Ishikawa (cell line): ENCODE results near the gene MTA1.

ENCODE experiments used
- CEBPB ChIP-seq: IDR thresholded peaks from 2 replicates; pipeline ENCODE4 v1.6.1; 2012
- CREB1 ChIP-seq: IDR thresholded peaks from 2 replicates; pipeline ENCODE4 v1.6.1; 2012; ENCODE audit warnings: low read depth
- EGR1 ChIP-seq: IDR thresholded peaks from 2 replicates; pipeline ENCODE4 v1.6.1; 2012
- EP300 ChIP-seq: IDR thresholded peaks from 2 replicates; pipeline ENCODE4 v1.6.1; 2012; ENCODE audit warnings: borderline replicate concordance
- FOXM1 ChIP-seq: IDR thresholded peaks from 2 replicates; pipeline ENCODE4 v1.6.1; 2012; ENCODE audit warnings: low read depth, borderline replicate concordance
- MAX ChIP-seq: IDR thresholded peaks from 2 replicates; pipeline ENCODE4 v1.6.1; 2012
- NFIC ChIP-seq: IDR thresholded peaks from 2 replicates; pipeline ENCODE4 v1.6.1; 2012
- RAD21 ChIP-seq: IDR thresholded peaks from 2 replicates; pipeline ENCODE4 v1.6.1; 2012; ENCODE audit warnings: low read depth
- REST ChIP-seq: IDR thresholded peaks from 2 replicates; pipeline ENCODE4 v1.6.1; 2012; ENCODE audit warnings: low read depth, mild to moderate bottlenecking
- TAF1 ChIP-seq: IDR thresholded peaks from 2 replicates; pipeline ENCODE4 v1.6.1; 2012; ENCODE audit warnings: low read depth, mild to moderate bottlenecking
- TCF12 ChIP-seq: IDR thresholded peaks from 2 replicates; pipeline ENCODE4 v1.6.1; 2012; ENCODE audit warnings: low read depth
- TEAD4 ChIP-seq: IDR thresholded peaks from 2 replicates; pipeline ENCODE4 v1.6.1; 2012
- USF1 ChIP-seq: IDR thresholded peaks from 2 replicates; pipeline ENCODE4 v1.6.1; 2012
- YY1 ChIP-seq: IDR thresholded peaks from 2 replicates; pipeline ENCODE4 v1.6.1; 2012; ENCODE audit warnings: low read depth
- ZBTB7A ChIP-seq: IDR thresholded peaks from 2 replicates; pipeline ENCODE4 v1.6.1; 2012; ENCODE audit warnings: low read depth

The MTA1 gene

GRCh38 chr14:105412771-105413543, 6.7 kb upstream of the MTA1 start:
- no peak for TF ChIP-seq TCF12
- no peak for TF ChIP-seq EGR1
- no peak for TF ChIP-seq FOXM1
- TF ChIP-seq TEAD4, result no peak
- TF ChIP-seq REST, result no peak
- TF ChIP-seq CEBPB, result no peak
- TF ChIP-seq YY1, result no peak
- TF ChIP-seq RAD21, result no peak
- TF ChIP-seq MAX, result no peak
- no peak for TF ChIP-seq TAF1
- TF ChIP-seq CREB1, result no peak
- no peak for TF ChIP-seq USF1
- no peak for TF ChIP-seq ZBTB7A
- TF ChIP-seq NFIC, result no peak
- TF ChIP-seq EP300, result no peak

GRCh38 chr14:105413544-105413886, 6.1 kb upstream of the MTA1 start:
- TF ChIP-seq NFIC (no peak), TAF1 (no peak), YY1 (no peak), FOXM1 (no peak), EP300 (no peak), REST (no peak), CREB1 (no peak), ZBTB7A (no peak), TCF12 (no peak), CEBPB (no peak), RAD21 (no peak), EGR1 (no peak), USF1 (no peak), MAX (no peak), TEAD4 (no peak)

- TF ChIP-seq TAF1 (no peak), YY1 (peak; percentile 70), REST (no peak), MAX (peak; percentile 20; the same call in 1 of the 2 replicates), RAD21 (peak; percentile 4; the same call in 1 of the 2 replicates), CREB1 (no peak), CEBPB (no peak), ZBTB7A (peak; percentile 75), EGR1 (peak; percentile 49; the same call in 1 of the 2 replicates)
These were observed 4.9 kb upstream of the MTA1 start for GRCh38 chr14:105414456-105415371.
